ENCODE results near the gene LARP4.

Gene LARP4

GRCh38 chr12:50528800-50529199 is 128.1 kb downstream of the LARP4 start:
- DNase-seq, result no peak

DNA sequence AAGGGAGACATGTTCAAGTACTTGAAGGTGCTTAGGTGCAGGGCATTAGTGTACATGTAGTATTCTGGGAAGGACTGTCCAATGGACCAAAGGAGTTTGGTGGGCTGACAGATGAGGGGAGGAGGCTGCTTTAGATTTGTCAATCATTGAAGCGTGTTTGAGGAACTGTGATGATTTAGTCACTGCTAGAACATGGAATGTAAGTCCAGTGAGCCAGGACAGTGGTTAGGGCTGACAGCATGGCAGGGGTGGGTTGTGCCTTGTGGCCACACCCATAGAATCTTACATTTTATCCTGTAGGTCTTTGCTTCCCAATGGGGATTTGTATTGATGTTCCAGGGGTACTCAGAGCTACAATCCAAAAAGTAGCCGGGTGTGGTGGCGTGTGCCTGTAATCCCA is 128.7 kb downstream of the LARP4 start:
- no peak for DNase-seq

Data from NCI-H345 (cell line).